ENCODE results near the gene ABHD14A.
"Not testable (repeated sequence)": the region's sequence is repeated elsewhere in the genome, so short reads cannot be mapped to it uniquely, and the experiment has no call there.

The ABHD14A gene

DNA sequence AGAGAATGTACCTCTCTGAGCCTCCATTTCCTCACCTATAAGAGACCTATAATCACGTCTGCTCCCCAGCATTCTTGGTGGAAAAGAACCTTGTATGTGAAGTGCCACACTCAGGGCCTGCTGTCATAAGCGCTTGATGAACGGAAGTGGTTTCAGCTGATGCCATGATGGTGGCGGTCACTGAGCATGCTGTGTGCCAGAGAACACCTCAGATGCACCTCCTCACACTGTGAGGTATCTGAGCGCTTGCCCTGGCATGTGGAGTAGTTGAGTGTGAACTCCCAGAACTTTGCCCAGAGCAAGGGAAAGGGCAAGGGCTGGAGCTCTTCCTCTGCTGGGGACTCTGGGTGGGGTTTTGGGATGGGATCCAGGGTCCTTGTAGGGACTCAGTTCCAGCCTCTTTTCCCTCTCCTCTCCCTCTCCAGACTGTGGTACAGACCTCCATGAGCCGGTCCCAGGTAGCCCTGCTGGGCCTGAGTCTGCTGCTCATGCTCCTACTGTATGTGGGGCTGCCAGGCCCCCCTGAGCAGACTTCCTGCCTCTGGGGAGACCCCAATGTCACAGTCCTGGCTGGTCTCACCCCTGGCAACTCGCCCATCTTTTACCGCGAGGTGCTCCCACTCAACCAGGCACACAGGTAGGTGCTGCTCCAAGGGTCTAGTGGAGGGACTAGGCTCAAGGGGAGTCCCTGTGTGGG is 2.7 kb downstream of the ABHD14A start:
- DNase-seq = peak; percentile 46

DNA sequence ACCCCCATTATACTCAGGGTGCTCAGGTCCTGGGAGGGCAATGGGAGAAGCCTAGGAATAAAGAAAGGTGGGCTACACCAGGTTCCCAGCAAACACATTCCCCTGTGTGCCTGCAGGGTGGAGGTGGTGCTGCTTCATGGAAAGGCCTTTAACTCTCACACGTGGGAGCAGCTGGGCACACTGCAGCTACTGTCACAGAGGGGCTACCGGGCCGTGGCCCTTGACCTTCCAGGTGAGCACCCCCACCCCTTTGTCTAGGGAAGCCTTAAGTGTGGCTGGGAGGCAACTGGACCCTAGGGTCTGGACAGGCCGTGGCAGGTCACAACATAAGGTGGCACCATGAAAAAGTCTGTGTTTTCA is 3.3 kb downstream of the ABHD14A start:
- no peak for DNase-seq

DNA sequence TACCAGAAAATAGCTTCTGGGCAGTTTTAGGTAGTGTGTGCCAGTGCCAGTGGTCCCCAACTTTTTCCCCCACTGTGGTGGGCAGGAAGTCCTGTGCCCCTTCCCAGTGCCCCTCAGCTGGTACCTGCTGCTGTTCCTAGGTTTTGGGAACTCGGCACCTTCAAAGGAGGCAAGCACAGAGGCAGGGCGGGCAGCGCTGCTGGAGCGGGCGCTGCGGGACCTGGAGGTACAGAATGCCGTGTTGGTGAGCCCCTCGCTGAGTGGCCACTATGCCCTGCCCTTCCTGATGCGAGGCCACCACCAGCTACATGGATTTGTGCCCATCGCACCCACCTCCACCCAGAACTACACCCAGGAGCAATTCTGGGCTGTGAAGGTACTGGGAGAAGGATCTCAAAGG is 5.4 kb downstream of the ABHD14A start:
- no peak for DNase-seq

DNA sequence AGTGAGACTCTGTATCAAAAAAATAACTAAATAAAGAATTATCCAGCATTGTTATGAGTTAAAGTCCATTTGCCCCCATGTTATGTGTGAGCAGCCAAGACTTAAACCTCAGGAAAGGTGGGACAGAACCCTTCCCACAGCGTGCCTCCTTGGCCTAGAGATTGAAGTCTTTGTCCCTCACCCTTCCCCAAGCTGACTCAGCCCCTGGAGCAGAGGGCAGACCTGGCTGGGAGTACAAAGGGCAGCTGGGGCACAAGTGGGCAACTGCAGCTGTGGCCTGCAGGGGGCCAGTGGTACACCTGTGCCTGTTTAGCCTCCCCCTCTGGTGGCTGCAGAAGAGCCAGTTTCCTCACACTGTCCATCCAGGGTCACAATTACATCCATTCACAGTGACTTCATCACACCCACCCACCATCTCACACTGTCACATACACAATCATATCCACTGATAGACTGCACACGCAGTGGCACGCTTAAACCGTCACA is 7.5 kb downstream of the ABHD14A start:
- peak; percentile 55 for DNase-seq

DNA sequence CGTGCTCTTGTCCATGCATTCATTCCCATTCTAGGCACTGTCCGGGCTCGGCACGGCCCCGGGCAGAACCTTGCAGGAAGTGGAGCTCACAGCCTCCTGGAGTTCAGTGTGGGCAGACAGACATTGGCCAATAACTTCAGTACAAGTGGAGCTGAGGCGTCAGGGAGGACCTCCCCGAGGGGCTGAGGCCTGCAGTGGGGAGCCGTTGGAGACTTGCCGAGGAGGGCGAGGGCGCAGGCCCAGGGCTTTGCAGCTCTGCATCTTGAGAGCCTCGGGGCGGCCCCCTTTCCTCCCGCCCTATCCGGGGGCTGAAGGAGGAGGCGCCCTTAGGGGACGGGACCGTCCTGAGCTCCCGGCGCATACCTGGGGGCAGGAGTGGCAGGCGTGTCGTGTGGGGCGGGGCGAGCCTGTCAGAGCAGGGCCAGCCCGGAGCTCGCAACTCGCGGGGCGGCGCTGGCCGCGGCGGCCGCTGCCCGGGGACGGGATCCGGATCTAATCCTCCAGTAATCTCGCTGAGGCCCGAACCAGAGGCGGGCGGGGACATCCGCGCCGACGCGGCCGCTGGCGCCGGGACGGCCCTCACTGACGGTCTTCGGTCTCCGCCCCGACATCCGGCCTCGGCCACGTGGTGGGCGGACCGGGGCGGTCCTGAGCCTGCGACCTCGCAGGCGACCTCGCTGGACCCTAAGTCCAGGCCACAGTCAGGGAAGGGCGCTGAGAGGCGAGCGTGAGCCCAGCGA is 8.1 kb downstream of the ABHD14A start, which contains the start of gene ACY1:
Gene ACY1, plus strand, starts transcription at position 698 of the 740 bp plus-strand sequence. CDS start 530 bp downstream, outside the sequence.
- peak; percentile 87 for DNase-seq

DNA sequence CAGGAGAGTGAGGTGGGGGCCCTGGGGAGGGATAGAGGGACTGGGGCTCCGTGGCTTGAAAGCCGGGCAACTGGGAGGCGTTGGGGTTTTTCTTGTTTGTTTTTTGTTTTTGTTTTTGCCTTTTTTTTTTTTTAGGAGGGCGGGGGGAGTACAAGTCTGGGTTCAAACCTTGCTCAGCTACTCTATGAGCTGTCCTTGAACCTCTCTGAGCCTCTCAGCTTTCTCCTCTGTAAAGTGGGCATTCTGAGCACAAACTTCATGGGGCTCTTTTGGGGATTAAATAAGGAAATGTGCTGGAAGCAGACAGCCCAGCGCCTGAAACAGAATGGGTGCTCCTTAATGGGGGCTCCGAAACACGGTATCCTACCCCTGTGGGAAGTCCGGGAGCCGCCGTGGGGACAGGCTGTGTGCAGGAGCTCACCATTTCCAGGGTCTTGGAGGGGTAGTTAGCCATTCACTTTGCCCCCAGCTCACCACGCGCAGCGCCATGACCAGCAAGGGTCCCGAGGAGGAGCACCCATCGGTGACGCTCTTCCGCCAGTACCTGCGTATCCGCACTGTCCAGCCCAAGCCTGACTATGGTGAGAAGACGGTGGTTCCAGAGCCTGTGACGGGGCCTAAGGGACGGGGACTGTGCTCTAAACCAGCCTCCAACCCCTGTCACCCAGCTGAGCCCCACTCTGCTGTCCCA is 8.9 kb downstream of the ABHD14A start:
- DNase-seq = no peak

DNA sequence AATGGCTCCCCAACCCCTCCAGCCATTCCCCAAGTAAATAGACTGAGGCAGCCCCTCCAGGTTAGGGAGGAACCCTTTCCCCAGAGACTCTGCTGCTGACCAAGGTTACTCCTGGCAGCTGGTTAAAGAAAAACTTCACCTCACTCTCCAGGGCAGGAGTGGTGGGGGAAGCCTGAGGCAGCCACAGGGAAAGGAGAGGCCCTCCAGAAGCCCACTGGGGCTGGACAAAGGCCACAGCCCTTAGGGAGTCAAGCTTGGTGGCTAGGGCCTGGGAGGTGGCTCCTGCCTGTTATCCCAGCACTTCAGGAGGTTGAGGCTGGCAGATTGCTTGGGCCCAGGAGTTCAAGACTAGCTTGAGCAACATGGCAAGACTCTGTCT is 9.4 kb downstream of the ABHD14A start:
- DNase-seq = no peak

DNA sequence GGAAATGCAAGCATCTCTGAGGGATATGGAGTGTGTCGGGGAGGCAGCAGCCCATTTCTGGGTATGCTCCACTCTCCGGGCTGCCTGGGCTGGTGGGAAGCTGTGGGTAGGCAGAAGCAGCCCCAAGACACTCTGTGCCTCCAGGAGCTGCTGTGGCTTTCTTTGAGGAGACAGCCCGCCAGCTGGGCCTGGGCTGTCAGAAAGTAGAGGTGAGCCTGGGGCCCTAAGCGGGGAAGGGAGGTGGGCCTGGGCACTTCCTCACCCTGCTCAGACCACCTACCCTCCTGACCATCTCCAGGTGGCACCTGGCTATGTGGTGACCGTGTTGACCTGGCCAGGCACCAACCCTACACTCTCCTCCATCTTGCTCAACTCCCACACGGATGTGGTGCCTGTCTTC is 10.2 kb downstream of the ABHD14A start:
- no peak for DNase-seq

DNA sequence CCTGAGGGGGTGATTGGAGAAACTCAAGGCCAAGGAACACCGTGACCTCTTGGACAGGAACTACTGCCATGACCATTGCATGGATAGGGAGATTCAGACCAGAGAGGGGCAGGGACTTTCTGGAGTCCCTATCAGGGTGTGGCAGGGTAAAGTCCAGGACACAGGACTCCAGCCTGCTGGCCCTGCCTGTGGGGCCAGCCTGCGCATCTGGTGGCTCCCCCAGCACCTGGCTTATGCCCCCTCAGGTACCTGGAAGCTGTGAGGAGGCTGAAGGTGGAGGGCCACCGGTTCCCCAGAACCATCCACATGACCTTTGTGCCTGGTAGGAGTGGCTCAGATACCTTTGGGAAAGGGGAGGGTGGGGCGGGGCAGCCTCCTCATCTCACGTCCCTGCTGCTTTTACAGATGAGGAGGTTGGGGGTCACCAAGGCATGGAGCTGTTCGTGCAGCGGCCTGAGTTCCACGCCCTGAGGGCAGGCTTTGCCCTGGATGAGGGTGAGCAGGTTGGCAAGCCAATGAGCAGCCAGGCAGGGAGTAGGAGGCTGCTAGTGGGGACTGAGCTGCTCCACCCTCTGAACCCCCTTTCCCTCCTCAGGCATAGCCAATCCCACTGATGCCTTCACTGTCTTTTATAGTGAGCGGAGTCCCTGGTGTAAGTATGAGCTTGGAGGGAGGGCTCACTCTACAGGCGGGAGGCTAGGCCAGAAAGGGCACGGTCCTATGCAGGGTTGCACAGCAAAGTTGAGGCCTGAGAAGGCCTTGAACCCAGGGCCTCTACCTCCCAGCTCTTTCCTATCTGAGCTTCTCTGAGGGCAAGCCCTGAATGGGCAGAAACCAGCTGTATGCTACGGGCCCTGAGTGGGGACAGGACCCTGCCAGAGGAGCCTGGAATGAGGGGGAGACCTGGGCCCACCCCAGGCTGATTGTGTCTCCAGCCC is 11.4 kb downstream of the ABHD14A start:
- no peak for DNase-seq

DNA sequence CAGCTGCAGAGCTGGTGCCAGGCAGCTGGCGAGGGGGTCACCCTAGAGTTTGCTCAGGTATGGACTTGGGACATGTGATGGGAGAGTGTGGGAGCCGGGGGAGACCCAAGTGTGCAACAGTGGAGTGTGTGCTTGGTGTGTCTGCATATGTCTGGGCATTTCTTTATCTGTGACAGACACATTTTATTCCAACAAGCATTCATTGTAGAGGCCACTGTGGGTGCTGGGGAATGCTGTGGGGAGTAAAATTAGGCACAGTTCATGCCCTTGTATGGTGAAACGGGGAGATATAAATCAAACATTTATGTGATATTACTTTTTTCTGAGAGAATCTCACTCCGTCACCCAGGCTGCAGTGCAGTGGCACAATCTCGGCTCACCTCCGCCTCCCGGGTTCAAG is 12.7 kb downstream of the ABHD14A start:
- DNase-seq = no peak

DNA sequence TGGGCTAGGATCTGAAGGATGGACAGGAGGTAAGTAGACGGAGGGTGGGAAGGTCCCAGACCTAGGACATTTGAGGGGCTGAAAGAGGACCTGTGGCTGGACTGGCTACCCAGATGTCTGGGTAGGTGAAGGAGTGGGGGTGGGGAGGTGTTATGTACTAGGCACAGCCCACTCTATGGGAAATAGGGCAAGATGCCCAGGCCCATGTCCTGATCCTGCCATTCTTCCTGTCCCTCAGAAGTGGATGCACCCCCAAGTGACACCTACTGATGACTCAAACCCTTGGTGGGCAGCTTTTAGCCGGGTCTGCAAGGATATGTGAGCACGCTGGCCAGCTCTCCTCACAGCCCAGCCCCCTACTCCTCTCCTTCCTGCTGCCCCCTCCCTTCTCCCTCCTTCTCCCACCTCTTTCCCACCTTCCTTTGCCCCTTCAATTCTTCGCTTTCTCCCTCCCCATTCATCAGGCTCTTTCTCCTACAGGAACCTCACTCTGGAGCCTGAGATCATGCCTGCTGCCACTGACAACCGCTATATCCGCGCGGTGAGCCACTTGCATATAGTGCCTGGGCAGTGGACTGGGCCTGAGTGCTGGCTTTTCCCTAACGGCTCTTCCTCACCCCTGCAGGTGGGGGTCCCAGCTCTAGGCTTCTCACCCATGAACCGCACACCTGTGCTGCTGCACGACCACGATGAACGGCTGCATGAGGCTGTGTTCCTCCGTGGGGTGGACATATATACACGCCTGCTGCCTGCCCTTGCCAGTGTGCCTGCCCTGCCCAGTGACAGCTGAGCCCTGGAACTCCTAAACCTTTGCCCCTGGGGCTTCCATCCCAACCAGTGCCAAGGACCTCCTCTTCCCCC is 13.7 kb downstream of the ABHD14A start:
- DNase-seq = no peak

DNA sequence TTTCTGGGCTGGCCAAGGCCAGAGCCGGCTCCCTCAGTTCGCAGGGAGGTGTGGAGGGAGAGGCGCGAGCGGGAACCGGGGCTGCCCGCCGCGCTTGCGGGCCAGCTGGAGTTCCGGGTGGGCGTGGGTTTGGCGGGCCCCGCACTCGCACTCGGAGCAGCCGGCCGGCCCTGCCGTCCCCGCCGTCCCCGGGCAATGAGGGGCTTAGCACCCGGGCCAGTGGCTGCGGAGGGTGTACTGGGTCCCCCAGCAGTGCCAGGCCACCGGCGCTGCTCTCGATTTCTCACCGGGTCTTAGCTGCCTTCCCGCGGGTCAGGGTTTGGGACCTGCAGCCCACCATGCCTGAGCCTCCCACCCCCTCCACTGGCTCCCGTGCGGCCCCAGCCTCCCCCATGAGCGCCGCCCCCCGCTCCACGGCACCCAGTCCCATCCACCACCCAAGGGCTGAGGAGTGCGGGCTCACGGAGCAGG is 15.7 kb downstream of the ABHD14A start:
- not testable (repeated sequence) for DNase-seq

DNA sequence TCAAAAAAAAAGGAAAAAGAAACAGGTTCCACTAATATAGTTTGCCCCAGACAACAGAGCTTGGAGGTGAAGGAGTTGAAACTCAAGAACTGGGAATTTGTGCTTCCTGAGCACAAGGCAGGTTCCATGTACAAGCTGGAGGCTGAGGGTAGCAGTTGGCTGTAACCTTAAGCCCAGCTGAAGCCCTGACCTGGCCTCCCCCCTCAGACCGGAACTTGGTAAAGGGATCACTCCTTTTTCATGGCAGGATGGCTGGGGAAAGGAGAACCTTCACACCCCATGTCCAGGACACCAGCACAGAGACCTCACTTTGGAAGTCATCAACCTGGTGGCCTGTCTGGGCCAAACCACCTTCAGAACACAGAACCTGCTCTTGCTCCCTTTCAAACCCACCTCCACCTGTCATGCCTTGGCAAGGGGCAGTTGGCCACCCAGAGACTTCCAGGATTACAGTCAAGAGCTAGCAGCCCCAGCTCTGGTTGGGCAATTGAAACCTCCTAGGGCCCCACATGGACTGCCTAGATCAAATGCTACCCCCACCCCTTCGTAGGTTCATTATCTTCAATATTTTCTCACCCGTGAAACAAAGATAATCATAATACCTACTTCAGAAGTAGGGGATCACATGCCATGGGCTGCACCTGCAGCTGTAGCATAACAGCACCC is 17.3 kb downstream of the ABHD14A start:
- DNase-seq = no peak

DNA sequence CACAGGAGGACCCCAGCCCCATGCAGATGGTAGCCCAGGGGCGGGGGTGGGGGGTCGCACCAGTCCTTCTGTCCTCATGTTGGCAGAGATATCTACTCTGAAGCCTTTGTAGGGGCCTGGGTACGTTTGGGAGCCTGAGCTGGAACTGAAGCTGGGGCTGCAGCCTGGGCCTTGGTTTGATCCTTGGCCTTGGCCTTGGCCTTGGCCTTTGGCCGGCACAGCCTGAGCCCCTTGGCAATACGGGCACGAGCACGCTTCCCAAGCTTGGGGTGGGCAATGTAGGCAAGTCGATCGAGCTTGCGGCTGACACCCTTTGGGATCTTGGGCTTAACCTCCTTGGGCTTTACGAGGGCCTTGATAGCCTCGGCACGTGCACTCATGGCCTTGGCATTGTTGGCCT is 18.8 kb downstream of the ABHD14A start:
- not testable (repeated sequence) for DNase-seq

DNA sequence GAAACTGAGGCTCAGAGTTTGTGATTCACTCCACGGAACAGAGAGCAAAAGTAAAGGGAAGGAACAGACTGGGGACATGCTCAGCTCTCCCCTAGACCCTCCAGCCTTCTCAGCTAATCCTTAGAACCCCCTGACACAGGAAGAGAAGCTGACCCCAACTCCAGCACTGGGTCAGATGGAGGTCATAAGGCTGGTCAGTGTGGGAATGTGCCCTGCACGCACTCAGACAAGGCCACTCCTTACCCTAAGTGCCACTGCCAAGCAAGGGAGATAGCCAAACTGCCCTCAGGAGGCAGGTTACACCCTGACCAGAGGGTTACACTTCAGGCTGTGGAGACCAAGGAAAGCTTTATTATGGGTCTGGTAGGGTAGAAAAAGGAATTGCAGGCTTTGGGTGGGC is 19.7 kb downstream of the ABHD14A start:
- DNase-seq = no peak

DNA sequence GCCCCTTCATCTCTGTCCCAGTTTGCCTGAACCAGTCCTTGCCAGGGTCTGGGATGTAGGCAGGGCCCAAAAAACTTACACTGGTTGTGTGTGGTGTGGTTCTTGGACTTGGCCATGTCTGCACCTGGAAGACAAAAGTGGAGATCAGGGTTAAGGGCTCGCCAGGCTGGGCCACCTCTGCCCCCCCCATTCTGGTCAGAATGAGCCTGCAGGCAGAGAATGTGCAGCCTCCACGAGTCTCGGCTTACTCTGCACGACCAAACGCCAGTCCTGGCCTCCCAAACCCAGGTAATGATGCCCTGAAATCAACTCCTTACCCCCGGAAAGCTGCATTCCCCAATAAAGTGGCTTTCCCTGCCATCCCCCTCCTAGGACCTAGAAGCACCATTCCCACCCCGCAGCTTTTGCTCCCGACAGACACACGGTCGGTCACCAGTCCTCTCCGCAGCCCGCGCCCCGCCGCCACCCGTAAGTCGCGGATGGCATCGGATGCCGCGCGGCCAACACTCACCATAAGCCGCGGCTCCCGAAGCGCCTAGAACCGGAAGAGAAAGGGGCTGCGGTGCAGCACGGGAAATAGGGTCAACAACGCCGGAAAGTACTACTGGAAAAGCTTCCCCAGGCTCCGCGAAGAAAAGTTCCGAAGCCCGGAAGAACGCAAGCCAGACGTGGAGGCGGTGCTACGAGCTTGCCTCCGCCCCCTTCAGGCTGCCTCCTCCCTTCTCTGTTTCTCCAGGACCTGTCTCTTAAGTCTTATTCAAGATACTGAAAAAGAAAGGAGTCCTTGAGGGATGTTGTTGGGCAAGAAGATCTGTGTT is 20.7 kb downstream of the ABHD14A start, which contains the start of gene RPL29:
Gene RPL29, minus strand, starts transcription at position 550 of the 818 bp plus-strand sequence. Its CDS starts 434 bp downstream, at position 116.
- DNase-seq = peak; percentile 95

DNA sequence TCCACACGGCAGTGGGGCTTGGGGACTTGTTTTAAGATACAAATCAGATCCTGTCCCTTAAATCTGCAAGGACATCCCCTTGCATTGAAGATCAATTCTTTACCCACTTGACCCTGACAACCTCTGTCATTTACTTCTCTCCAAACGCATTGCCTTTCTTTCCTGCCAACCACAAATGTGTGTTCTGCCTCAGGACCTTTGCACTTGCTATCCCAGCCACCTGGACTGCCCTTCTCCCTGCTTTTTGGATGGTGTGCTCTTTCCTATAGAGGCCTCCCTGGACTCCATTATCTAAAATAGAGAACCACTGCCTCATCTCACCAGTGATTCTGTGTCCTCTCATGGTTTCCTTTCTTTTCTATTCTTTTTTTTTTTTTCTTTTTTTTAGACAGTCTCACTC is 22.3 kb downstream of the ABHD14A start:
- DNase-seq = no peak

DNA sequence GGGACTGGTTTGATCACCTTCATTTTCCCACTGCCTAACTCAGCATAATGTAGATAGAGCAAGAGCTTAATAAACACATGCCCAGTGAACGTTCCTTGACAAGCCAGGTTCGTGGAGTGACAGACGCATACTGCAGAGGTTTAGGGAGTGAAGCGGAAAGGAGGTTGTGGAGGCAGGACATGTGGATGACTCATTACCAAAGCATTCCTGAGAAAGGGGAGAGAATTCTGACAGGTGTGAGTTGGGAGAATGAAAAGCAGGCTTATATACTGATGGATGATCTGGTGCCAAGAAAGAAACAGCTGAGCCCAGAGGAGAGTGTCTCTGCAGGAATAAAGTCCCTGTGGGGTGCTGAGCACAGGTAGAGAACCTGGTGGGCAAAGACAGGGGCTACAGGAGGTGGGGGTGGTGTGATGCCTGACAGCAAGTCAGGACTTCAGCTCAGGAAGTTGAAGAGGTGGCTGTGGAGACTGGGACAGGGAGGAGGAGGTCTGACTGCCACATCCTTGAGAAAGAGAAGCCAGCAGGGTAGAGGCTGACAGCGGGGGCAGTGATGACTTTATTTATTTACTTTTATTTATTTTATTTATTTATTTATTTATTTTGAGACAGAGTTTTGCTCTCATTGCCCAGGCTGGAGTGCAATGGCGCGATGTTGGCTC is 23.2 kb downstream of the ABHD14A start:
- no peak for DNase-seq

DNA sequence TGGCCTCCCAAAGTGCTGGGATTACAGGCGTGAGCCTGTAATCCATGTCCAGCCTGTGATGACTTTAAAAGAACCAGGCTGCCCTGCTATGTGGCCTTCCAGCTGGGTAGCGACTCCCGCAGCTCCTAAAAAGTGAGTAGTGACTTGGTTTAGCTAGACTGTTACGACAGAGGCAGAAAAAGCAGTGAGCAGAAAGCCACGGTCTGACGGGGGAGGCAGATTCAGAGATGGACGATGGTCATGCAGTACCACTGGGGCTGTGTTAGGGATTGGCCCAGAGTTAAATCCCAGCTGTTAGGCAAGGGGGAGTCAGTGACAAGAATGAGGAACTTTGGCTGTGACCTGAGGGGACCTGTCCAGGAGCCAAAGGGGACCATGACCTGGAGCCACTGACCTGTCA is 23.9 kb downstream of the ABHD14A start:
- DNase-seq = no peak
